ENCODE measurements around the gene CORO2A.

GRCh38 chr9:98117984-98118639 is 74.3 kb downstream of the CORO2A start:
- TF ChIP-seq CTCF (IDR thresholded peaks at IDR 0.05): no peak
- no peak for TF ChIP-seq POLR2A (IDR thresholded peaks at IDR 0.05)
- no peak for TF ChIP-seq EP300 (IDR thresholded peaks at IDR 0.05)
- TF ChIP-seq POLR2AphosphoS5 (IDR thresholded peaks at IDR 0.05): no peak
